Brain microvascular endothelial cell (primary cell): ENCODE data around the gene LCN10.

Source experiments
- DNase-seq: peaks from one replicate; pipeline ENCODE4 v3.0.0-alpha.2; 2020
- H3K27ac ChIP-seq: fragments of 250-450 bp; sonication (Bioruptor Pico); 2 replicates; pipeline ENCODE4 v1.5.1; 2020; ENCODE audit warnings: mild to moderate bottlenecking, moderate library complexity
- H3K27me3 ChIP-seq: fragments of 250-450 bp; sonication (Bioruptor Pico); replicated peaks from 2 replicates; pipeline ENCODE4 v1.5.1; 2020; ENCODE audit warnings: mild to moderate bottlenecking
- H3K36me3 ChIP-seq: fragments of 250-450 bp; sonication (Bioruptor Pico); replicated peaks from 2 replicates; pipeline ENCODE4 v1.5.1; 2020; ENCODE audit warnings: mild to moderate bottlenecking
- H3K4me3 ChIP-seq: 2 replicates; pipeline ENCODE4 v1.5.1; 2011; ENCODE audit warnings: low read depth, mild to moderate bottlenecking, control low read depth, low read length, moderate library complexity
- CTCF ChIP-seq: IDR thresholded peaks from 2 replicates; pipeline ENCODE4 v1.5.1; 2011; ENCODE audit warnings: low read depth, mild to moderate bottlenecking, moderate library complexity, low read length, control low read depth, inconsistent platforms; ENCODE audit errors: missing control alignments
- in situ Hi-C: cut with HindIII; loops from 2 replicates; pipeline ENCODE4 v1.10.0; 2017; ENCODE audit warnings: low sequenced_read_pairs, low pct_ligation_motif_present

Gene LCN10

GRCh38 chr9:136748201-136748600 is 5.5 kb upstream of the LCN10 start, which contains the start of gene LCN6:
Gene LCN6, minus strand, starts transcription at chr9:136748525. Its CDS starts 42 bp downstream, at chr9:136748483.
- H3K27ac ChIP-seq = no peak within 1 kb of the TSS
- no peak for DNase-seq
- H3K36me3 ChIP-seq = no peaks in the 10 kb centered on the region
- in situ Hi-C loops = no loop called here
- no peak for TF ChIP-seq CTCF
- H3K27me3 ChIP-seq = peaks cover under 1% of the 10 kb centered on the region
- no peak within 1 kb of the TSS for H3K4me3 ChIP-seq

GRCh38 chr9:136747161-136748060 is 4.7 kb upstream of the LCN10 start:
- no peak overlapping the region for H3K27ac ChIP-seq
- DNase-seq = no peak
- no peak overlapping the region for H3K4me3 ChIP-seq
- peaks cover 6% of the 10 kb centered on the region for H3K27me3 ChIP-seq
- no peak for TF ChIP-seq CTCF
- in situ Hi-C loops = no loop called here
- H3K36me3 ChIP-seq = no peaks in the 10 kb centered on the region

GRCh38 chr9:136746621-136747020 is 3.9 kb upstream of the LCN10 start:
- Histone ChIP-seq H3K4me3 (no peak overlapping the region), H3K27me3 (peaks cover 14% of the 10 kb centered on the region), H3K27ac (no peak overlapping the region), H3K36me3 (no peaks in the 10 kb centered on the region)
- TF ChIP-seq CTCF = no peak
- no peak for DNase-seq
- in situ Hi-C loops = no loop called here

- TF ChIP-seq CTCF = no peak
- Histone ChIP-seq H3K36me3 (no peaks in the 10 kb centered on the region), H3K27ac (no peak overlapping the region), H3K4me3 (no peak overlapping the region), H3K27me3 (peaks cover 16% of the 10 kb centered on the region)
- in situ Hi-C loops = no loop called here
- DNase-seq = no peak
Measured at GRCh38 chr9:136746155-136746490, 3.4 kb upstream of the LCN10 start.

DNA sequence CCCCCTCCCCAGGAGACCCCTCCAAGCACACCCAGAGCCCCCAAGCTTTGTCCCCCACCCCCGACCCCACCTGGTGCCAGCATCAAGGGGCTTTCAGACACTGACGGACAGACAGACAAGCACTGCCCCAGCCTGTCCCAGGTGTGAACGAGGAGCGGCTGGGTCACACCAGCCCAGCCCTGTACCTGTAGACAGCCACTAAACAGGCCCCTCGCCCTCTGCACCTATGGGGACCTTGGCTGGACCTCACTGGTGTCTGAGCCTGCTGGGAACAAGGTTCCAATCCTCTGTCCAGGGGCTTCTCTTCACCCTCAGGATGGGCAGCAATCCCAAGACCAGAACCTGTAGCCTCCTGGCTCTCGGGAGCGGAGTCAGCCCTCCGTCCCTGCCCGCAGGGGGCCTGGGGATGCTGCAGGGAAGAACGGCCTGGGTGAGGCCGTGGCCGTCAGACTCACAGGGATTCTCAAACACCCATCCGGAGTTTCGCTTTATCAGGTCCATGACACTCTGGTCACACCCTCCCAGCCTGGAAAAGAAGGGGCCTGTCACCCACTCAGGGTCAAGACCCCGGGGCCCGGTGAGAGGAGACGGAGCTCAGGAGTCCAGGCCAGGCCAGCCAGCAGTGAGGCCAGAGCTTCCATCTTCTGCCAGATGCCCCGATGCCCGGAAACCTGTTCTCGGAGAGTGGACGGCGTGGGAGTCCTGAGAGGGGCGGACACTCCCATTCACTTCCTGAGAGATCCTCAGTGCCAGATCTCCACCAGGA is 2.8 kb upstream of the LCN10 start:
- Histone ChIP-seq H3K27ac (no peak overlapping the region), H3K36me3 (no peaks in the 10 kb centered on the region), H3K4me3 (no peak overlapping the region), H3K27me3 (peaks cover 16% of the 10 kb centered on the region)
- TF ChIP-seq CTCF = no peak
- in situ Hi-C loops = no loop called here
- no peak for DNase-seq
